ENCODE data around the gene OR1Q1. TPM values are rescaled to one million over a fixed set of nuclear protein-coding genes. Genes with fewer than 3 reads are reported as not detected.

OR1Q1 gene
- total and polyA plus RNA-seq, 2 of the 8 experiments (the other 6 are each of a cell fraction or from before 2014, with no cell fraction given) = not detected

DNA sequence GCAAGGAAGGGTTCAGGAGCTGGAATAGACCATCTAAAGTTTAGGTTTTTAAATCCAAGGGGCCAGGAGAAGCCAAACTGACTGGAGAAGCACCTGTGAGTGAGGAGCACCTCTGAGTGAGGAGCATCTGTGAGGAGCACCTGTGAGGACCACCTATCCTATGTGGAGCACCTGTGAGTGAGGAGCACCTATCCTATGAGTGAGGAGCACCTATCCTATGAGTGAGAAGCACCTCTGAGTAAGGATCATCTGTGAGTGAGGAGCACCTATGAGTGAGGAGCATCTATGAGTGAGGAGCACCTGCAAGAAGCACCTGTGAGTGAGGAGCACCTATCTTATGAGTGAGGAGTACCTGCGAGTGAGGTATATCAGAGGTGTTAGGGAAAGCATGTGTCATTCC, 8.0 kb upstream of the OR1Q1 start (continued):
- no peak for TF ChIP-seq SAP30 (IDR thresholded peaks at IDR 0.05; ENCODE audit: insufficient read depth, insufficient replicate concordance, low read length)
